ENCODE results near the gene DSCAML1. TPM values are rescaled to one million over a fixed set of nuclear protein-coding genes. Genes with fewer than 3 reads are reported as not detected.
A peak's percentile ranks its signal among the peaks of the same experiment; 100 is the strongest.

The DSCAML1 gene
- total RNA-seq, 1 experiment from 2014 or later: not detected

DNA sequence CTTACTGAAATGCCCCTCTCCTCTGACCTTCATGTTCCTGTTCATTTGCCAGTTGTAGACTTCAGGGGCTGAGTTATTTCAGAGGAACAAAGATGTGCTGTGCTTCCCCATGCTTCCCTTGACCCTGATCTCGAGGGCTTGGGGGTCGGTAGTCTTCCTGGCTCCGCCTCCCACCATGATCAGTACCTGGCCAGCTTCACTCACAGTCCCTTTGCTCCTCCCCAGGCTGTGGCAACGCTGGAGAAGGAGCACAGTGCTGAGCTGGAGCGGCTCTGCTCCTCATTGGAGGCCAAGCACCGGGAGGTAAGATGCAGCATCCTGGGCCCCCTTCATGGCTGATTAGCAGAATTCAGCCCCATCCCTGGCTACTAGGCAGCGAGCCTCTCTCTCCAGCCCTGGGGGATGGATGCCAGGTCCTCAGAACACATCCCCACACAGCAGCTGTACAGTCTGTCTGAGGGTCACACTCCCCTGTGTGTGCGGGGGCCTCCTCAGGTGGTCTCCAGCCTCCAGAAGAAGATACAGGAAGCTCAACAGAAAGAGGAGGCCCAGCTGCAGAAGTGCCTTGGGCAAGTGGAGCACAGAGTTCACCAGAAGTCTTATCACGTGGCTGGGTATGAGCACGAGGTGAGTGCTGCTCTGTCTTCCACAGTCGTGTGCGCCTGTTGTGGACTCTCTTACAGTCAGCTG, 404.9 kb downstream of the DSCAML1 start:
- no peak for DNase-seq (ENCODE audit: low read depth)

DNA sequence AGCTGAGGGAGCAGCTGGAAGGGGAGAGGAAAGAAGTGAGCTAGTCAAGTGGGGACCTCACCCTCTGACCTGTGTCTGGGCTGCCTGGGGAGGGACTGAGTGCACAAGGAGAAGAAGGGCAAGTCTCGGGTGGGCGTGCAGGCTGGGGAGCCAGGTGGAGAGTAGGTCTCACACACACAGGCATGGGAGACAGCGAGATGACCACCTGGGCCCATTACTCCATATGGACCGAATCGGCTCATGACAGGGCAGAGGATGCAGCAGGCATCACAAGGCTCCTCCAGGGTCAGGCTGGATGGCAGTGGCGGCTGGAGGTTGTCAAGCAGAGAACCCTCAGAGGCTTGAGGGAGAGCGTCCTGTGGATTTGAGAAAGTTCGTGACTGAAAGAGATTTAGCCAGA, 405.8 kb downstream of the DSCAML1 start:
- DNase-seq (ENCODE audit: low read depth): no peak

DNA sequence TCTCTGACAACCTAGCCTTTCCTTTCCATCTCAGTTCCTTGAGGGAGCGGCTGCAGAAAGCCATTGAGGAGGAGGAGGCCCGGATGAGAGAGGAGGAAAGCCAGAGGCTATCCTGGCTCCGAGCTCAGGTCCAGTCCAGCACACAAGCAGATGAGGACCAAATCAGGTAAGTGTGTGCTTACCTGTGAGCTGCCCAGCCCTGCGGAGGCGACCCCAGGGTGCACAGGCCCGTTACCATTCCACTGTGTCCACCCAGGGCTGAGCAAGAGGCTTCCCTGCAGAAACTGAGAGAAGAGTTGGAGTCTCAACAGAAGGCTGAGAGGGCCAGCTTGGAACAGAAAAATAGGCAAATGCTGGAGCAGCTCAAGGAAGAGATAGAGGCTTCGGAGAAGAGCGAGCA, 406.3 kb downstream of the DSCAML1 start:
- DNase-seq (ENCODE audit: low read depth): no peak

DNA sequence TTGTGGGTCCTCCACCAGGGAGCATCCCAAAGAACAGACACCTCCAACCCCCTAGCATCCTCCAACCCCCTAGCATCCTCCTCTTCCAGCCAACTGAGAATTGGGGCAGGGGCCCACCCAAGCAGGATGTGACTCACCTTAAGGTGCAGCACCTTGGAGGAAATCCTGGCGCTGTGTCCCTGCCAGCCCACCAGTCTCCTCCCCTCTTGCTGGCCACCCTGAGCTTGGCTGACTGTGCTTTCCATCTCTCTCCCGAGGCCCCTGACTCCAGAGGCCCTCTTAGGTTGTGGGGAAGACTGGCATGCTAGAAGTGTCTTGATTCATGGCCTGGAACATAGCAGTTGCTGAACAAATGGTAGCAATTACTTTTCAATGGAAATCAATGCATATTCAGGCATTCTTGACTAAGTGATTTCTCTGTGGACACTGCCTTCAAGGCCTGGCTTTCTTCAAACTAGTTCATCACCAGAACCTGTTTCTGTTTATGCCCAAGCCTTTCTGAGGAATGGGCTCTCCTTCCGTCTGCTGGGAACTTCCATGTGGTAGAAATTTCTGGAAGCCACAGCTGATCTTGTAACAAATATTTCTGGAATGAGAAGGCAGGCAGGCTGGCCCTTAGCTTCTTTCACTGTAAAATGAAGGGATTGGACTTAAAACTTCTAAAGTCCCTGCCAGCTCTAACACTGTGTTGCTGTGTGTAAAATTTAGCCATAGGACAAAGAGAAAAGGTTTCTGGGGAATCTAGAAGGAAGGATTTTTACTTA, 408.8 kb downstream of the DSCAML1 start:
- peak; percentile 30 for DNase-seq (ENCODE audit: low read depth)

DNA sequence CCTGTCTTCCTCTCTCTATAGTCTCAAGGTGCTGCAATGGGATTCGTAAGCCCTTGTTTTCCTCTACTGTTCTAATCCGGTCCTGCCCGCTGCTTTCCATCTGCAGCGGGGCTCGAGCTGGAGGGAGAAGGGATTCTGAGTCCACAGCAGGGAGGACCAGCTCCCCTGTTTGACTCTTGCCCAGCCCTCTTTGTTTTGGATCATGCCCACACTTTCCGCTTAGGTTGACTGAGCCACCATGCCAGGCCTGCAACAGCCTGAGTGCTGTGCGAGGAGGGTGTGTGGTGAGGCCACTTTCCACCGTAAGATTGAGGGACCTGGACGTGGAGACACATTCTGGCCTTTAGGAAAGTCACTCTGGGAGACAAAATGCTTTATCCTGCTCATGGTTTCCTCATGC, 411.1 kb downstream of the DSCAML1 start:
- DNase-seq (ENCODE audit: low read depth): no peak

DNA sequence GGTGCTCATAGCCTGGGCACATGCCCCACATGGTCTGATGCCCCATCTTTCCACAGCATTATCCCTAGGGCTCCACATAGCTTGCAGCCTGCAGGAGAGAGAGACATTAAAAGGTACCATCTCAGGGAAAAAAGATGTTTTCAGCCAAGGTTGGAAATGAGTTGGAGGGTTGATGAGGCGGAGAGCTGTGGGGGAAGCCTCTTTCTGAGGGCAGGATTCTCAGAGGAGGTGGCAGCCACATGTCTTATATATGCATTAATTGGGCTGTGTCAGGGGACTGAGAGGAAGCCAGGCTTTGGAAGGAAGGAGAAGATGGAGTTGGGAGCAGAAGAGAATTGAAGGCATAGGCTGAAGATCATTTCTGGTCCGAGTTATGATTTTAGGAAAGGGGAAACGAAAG, 411.5 kb downstream of the DSCAML1 start:
- DNase-seq (ENCODE audit: low read depth): no peak

DNA sequence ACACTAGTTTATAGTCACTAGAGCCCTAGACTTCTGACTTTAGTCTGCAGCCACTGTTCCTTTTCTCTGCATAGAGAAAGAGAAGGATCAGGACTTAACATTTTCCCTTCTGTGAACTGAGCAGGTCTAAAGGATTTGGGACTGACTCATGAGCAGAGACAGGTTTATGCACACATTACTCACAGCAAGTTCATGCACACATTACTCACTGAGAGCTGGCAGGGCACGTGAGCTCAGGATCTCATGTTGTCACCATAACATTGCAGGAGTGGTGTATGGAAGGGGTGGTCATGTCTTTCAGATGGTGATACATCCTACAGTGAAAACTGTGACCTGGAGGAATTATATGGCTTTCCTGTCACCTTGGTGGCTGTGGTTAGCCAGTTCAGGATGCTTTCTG, 413.0 kb downstream of the DSCAML1 start:
- DNase-seq (ENCODE audit: low read depth): peak; percentile 97

DNA sequence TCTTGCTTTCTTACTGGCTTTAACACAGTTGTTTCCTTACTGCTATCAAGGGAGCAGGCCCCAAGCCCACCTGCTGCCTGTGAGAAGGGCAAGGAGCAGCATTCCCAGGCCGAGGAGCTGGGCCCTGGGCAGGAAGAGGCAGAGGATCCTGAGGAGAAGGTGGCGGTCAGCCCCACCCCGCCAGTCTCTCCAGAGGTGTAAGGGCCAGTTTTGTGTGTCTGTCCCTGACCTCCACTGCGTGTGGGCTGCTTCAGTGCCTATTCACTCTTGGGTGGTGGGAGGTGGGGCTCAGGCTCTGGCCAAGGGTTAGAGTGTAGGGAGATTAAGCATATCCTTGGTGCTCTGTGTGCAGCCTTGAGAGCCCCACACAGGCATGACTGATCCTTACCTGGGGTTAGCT, 414.3 kb downstream of the DSCAML1 start:
- DNase-seq (ENCODE audit: low read depth): no peak

DNA sequence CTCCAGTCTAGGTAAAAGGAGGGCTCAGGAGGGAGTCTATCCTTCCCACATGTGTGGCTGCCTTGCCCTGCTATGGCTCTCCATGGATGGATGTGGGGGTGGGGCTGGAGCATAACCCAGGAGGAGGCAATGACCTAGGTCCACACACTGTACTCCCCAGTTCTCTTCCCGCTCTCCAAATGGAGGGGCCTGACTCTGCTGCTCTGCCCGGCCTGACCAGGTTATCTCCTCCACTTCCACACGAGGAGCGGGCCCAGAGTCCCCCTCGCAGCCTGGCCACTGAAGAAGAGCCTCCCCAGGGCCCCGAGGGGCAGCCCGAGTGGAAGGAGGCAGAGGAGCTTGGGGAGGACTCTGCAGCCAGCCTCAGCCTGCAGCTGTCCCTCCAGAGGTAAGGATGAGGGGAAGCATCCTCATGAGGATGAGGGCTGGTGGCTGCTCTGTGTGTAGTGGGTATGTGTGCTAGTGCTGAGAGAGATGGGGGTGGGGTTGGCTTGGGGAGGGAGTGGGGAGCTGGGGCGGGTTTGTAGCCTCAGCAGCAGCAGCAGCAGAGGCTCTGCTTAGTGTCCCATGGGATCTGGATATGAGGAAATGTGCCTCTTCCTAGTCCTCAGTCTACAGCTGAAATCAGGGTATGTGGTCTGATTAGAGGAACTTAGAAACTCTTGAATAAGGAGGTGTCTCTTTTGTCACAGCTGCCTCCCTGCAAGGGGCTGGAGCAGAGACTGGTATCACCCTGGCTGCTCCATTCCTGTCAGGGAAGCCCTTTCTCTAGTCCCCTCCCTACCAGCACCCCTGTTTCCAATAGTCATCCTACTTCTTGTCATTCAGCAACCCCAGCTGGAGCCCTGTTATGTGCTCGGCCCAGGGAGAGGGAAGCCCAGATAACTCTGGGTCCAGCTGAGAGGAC, 415.3 kb downstream of the DSCAML1 start:
- no peak for DNase-seq (ENCODE audit: low read depth)

DNA sequence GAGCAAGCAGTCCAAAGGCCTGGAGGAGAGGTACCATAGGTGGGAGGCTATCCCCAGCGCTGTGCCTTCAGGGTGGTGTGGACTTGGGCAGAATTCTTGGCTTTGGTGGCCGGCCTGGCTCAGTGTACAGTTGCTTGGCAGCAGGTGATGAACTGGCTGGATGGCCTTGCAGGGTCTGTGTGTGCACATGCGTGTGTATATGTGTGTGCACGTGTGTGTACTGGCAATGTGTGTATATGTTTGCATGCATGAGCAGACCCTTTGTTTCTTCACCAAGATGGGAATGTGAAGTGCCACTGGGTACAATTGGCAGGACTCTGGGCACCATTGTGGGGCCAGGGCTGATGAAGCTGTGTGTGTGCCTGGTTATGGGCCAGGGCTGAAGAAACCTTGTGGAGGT, 416.3 kb downstream of the DSCAML1 start:
- DNase-seq (ENCODE audit: low read depth): no peak

DNA sequence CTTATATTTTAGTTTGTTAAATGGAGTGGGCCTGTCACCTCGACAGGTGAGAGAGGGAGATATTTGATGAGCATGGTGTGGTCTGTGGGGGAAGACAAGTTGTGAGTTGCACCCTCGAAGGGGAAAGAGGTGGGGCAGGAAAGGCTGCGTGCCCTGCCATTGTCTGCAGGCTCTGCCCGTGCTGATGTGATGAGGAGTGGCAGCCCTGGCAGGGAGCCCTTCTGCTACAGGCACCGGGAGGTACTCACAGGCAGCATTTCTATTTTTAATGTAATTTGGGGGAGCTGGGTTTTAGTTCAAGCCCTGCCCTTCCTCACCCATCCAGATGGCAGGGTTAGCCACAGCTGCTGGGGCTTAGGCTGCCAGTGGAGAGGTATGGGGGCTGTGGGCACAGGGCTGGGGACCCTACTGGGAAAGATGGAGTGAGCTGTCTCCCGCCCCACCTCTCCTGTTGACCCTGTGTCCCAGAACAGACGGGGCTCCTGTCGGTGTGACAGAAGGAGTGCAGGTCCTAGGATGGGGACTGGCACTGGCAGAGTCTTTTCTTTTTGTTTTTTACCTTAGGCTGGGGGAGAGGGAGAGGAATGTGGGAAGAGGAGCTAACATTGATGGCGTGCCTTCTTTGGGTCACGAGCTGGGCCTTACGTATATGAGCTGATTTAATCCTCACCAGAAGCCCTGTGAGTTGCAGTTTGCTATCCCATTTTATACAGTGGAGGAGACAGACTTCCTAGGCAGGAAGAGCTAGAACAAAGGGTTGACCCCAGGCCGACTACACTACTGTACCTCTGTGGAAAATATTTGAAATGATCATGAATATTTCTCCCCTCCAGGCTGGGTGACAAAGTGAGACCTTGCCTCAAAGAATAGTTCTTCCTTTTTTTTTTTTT, 417.8 kb downstream of the DSCAML1 start:
- DNase-seq (ENCODE audit: low read depth): no peak

Other genes starting within 250 kb of the DSCAML1 start
- not detected in 2 replicates for gene FXYD2, start 27.5 kb upstream of the DSCAML1 start, total RNA-seq (2014; rRNA removed; shearing (Covaris generic))
- gene FXYD6, start 79.4 kb upstream of the DSCAML1 start, total RNA-seq (2014; rRNA removed; shearing (Covaris generic)): 0.87 and 1.1 TPM in 2 replicates
- gene TMPRSS13, start 132.2 kb upstream of the DSCAML1 start, total RNA-seq (2014; rRNA removed; shearing (Covaris generic)): not detected in 2 replicates
- not detected in 2 replicates for gene IL10RA, start 189.2 kb upstream of the DSCAML1 start, total RNA-seq (2014; rRNA removed; shearing (Covaris generic))

All from HT1080 (cell line).